MCF 10A (cell line): ENCODE data around the gene OPCML. TPM values are rescaled to one million over a fixed set of nuclear protein-coding genes. Genes with fewer than 3 reads are reported as not detected.

Experiments
- BruUV-seq: library from RNA; stranded (reverse); fragments of 400-500 nt; replicated peaks from 2 replicates; lab custom pipeline; 2021; lab: Mats Ljungman, UMichigan
- CTCF ChIA-PET: fragments of 300-600 bp; sonication (Branson Sonifier 250); formaldehyde crosslinking; extraction: SDS; loops from one replicate; lab custom pipeline; 2021; ENCODE audit warnings: antibody characterized with exemption, inconsistent platforms; lab: Yijun Ruan, JAX
- POLR2A ChIA-PET: fragments of 300-600, 350-650 bp; sonication (Branson Sonifier 250); formaldehyde crosslinking; extraction: SDS; loops from one replicate; lab custom pipeline; 2020; ENCODE audit warnings: antibody characterized with exemption, inconsistent platforms; lab: Yijun Ruan, JAX
- DNase-seq: peaks from one replicate; pipeline ENCODE4 v3.0.0-alpha.2; 2018; ENCODE audit not compliant: unreplicated experiment
- H3K27ac Mint-ChIP-seq: one replicate; pipeline ENCODE4 v1.8.0; 2022; ENCODE audit warnings: mild to moderate bottlenecking, low read depth, mixed read lengths; ENCODE audit not compliant: unreplicated experiment
- H3K27me3 Mint-ChIP-seq: one replicate; pipeline ENCODE4 v1.8.0; 2022; ENCODE audit warnings: mixed read lengths; ENCODE audit not compliant: insufficient read depth, unreplicated experiment
- H3K36me3 Mint-ChIP-seq: one replicate; pipeline ENCODE4 v1.8.0; 2022; ENCODE audit warnings: mild to moderate bottlenecking, moderate library complexity, mixed read lengths; ENCODE audit not compliant: insufficient read depth, unreplicated experiment
- H3K4me1 Mint-ChIP-seq: one replicate; pipeline ENCODE4 v1.8.0; 2022; ENCODE audit warnings: mixed read lengths; ENCODE audit not compliant: insufficient read depth, unreplicated experiment
- H3K4me3 Mint-ChIP-seq: one replicate; pipeline ENCODE4 v1.8.0; 2022; ENCODE audit warnings: mild to moderate bottlenecking, moderate library complexity, mixed read lengths; ENCODE audit not compliant: unreplicated experiment
- H3K9me3 Mint-ChIP-seq: one replicate; pipeline ENCODE4 v1.8.0; 2022; ENCODE audit warnings: mixed read lengths; ENCODE audit not compliant: unreplicated experiment
- intact Hi-C: fragments of 100-400 bp; cut with micrococcal nuclease; formaldehyde crosslinking; loops from 2 replicates; pipeline ENCODE4 v1.14.1; 2022
- total RNA-seq: library from RNA; stranded (reverse); gene quantifications from 2 replicates; pipeline ENCODE4 v1.2.3, GENCODE V29; 2022
- TF ChIP-seq, protein P1 (sequence below): fragments of 200-600 bp; IDR thresholded peaks from one replicate; pipeline ENCODE4 v1.8.0; 2022; ENCODE audit warnings: antibody characterized with exemption, mild to moderate bottlenecking; ENCODE audit not compliant: unreplicated experiment

OPCML gene
- total RNA-seq, 1 experiment from 2014 or later = not detected

DNA sequence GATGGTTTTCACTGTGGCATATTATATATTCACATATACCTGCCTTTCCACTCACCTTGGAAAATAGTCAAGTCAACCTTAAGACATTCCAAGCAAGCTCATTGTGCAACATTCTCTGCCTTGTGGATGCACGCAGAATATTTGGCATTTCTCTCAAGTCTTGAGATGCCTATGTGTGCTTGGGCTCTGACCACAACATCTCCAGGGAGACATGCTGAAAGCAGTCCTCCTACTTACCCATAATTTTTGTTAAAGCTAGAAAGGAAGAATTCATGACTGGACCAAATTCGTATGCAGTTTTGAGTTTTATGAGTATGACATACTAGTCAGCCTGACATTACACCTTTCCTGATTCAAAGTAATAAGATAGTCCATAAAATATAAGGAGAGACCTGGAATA is 684.0 kb downstream of the OPCML start:
- DNase-seq = no peak
- BruUV-seq = no TSS peak
- Mint-ChIP-seq H3K9me3 (peaks cover 44% of the 10 kb centered on the region), H3K27me3 (no peaks in the 10 kb centered on the region), H3K36me3 (no peaks in the 10 kb centered on the region), H3K27ac (no peak overlapping the region), H3K4me1 (no peaks in the 10 kb centered on the region), H3K4me3 (no peak overlapping the region)
- ChIA-PET POLR2A (interaction anchor here (0.6 to 1.1 kb wide), 2 partner anchors 9 to 26 kb away, joined by 3 to 4 read pairs; no protein-coding TSS in a partner anchor), CTCF (interaction anchor here (0.7 kb wide), 1 partner anchor 18 kb away, joined by 3 read pairs; no protein-coding TSS in a partner anchor)
- TF ChIP-seq, protein P1, sequence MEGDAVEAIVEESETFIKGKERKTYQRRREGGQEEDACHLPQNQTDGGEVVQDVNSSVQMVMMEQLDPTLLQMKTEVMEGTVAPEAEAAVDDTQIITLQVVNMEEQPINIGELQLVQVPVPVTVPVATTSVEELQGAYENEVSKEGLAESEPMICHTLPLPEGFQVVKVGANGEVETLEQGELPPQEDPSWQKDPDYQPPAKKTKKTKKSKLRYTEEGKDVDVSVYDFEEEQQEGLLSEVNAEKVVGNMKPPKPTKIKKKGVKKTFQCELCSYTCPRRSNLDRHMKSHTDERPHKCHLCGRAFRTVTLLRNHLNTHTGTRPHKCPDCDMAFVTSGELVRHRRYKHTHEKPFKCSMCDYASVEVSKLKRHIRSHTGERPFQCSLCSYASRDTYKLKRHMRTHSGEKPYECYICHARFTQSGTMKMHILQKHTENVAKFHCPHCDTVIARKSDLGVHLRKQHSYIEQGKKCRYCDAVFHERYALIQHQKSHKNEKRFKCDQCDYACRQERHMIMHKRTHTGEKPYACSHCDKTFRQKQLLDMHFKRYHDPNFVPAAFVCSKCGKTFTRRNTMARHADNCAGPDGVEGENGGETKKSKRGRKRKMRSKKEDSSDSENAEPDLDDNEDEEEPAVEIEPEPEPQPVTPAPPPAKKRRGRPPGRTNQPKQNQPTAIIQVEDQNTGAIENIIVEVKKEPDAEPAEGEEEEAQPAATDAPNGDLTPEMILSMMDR = no peak
- intact Hi-C loops = no loop called here

DNA sequence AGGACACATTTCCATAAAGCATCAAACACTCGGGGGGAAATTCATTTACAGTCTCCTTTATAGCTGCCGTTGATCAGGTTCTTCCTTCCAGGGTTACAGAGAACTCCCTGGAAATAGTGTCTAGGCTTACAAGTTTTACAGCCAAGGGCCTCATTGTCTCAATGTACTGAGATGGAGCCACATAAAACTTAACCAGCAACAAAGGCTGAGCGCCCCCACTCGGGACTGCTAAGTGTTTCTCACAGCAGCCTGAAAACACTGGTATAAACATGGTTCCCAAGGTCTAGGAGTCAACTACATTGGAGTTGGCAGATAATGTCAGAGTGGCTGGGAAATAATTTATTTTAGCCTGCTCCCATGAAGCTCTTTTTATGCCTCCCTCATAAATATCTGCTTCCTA is 686.2 kb downstream of the OPCML start:
- H3K36me3 Mint-ChIP-seq = no peaks in the 10 kb centered on the region
- CTCF ChIA-PET = interaction anchor here (0.5 kb wide), 1 partner anchor 1793 kb away, joined by 3 read pairs; no protein-coding TSS in a partner anchor
- POLR2A ChIA-PET = no interaction called here
- H3K27me3 Mint-ChIP-seq = no peaks in the 10 kb centered on the region
- no peak overlapping the region for H3K27ac Mint-ChIP-seq
- H3K4me1 Mint-ChIP-seq = no peaks in the 10 kb centered on the region
- DNase-seq = no peak
- TF ChIP-seq, protein P1 = no peak
- intact Hi-C loops = no loop called here
- peaks cover 40% of the 10 kb centered on the region for H3K9me3 Mint-ChIP-seq
- no peak overlapping the region for H3K4me3 Mint-ChIP-seq
- BruUV-seq = no TSS peak

DNA sequence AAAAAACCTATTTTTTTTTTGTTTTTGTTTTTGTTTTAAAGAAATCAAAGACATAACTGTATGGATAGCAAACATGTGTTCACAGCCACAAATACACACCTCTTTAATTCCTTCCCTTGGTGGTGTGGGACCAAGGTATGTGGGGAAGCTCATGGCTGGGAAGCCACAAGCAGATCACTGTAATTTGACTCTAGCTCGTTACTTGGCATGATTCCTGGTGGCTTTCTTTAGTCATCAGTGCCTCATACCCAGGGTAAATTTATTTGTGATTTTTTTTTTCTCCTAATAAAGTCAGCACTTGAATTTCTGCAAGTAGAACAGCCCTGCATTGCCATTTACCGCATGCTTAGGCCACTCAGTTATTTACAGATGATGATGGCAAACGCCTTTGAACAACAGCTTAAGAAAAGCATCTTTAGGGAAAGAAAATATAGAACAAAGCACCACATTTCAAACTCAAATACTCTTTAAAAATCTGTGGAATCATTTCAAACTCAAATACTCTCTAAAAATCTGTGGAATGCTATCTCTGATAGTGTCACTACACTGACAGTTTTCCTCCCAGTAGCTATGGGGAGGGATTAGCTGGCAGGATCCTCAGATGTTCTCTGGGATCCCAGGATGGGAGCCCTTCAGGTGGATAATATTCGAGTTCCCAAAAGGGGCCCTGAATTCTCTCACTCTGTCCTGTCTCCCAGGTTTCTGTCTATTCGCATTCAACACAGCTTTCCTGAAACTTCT is 687.2 kb downstream of the OPCML start:
- TF ChIP-seq, protein P1 = no peak
- Mint-ChIP-seq H3K27ac (no peak overlapping the region), H3K36me3 (no peaks in the 10 kb centered on the region), H3K27me3 (no peaks in the 10 kb centered on the region), H3K4me3 (no peak overlapping the region), H3K9me3 (peaks cover 48% of the 10 kb centered on the region), H3K4me1 (no peaks in the 10 kb centered on the region)
- ChIA-PET CTCF (interaction anchor here (0.6 to 0.7 kb wide), 2 partner anchors 14 to 910 kb away, joined by 3 to 4 read pairs; no protein-coding TSS in a partner anchor), POLR2A (interaction anchor here (0.6 to 1.0 kb wide), 2 partner anchors 14 to 1028 kb away, joined by 3 read pairs; no protein-coding TSS in a partner anchor)
- BruUV-seq = no TSS peak
- DNase-seq = peak; percentile 69
- intact Hi-C loops = no loop called here

DNA sequence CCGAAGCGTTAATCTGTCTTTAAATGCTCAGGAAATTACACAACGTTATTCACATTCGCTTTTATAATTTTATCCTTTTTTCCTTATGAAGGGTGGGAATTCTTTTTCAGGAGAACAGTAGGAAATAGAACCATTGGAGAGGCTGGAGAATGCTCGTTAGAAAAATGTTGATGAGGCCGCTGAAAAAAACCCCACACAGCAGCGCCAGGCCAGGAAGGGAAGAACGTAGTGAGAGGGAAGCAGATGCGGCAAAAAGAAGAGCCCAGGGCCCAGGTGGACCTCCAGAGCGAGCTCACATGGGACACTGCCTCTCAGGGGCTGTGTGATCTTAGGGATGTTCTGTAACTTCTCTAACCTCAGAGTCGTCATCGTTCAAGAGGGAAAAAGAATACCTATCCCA is 691.6 kb downstream of the OPCML start:
- Mint-ChIP-seq H3K27me3 (no peaks in the 10 kb centered on the region), H3K36me3 (no peaks in the 10 kb centered on the region), H3K9me3 (peaks cover 58% of the 10 kb centered on the region), H3K27ac (no peak overlapping the region), H3K4me3 (no peak overlapping the region), H3K4me1 (no peaks in the 10 kb centered on the region)
- TF ChIP-seq, protein P1 = no peak
- POLR2A ChIA-PET = no interaction called here
- BruUV-seq = no TSS peak
- no peak for DNase-seq
- intact Hi-C loops = no loop called here
- CTCF ChIA-PET = interaction anchor here (0.5 to 0.6 kb wide), 2 partner anchors 100 to 118 kb away, joined by 3 read pairs; no protein-coding TSS in a partner anchor
